Nephron (organoid): ENCODE measurements around the gene PHTF2.

Source experiments
- H3K27ac Mint-ChIP-seq, 3 experiments: 2 replicates each; pipeline ENCODE4 v1.8.0; 2020; ENCODE audit warnings: mixed read lengths in 3 of 3, mild to moderate bottlenecking in 2 of 3, moderate library complexity in 1 of 3
- H3K27me3 Mint-ChIP-seq: 2 replicates; pipeline ENCODE4 v1.8.0; 2021; ENCODE audit warnings: low read depth, mild to moderate bottlenecking, moderate library complexity, mixed read lengths
- H3K36me3 Mint-ChIP-seq: 2 replicates; pipeline ENCODE4 v1.8.0; 2020; ENCODE audit warnings: low read depth, mixed read lengths
- H3K4me1 Mint-ChIP-seq: 2 replicates; pipeline ENCODE4 v1.8.0; 2020; ENCODE audit warnings: mixed read lengths
- H3K4me3 Mint-ChIP-seq, 3 experiments: 2 replicates each; pipeline ENCODE4 v1.8.0; 2020; ENCODE audit warnings: mild to moderate bottlenecking in 3 of 3, mixed read lengths in 3 of 3, moderate library complexity in 2 of 3
- H3K9me3 Mint-ChIP-seq: 2 replicates; pipeline ENCODE4 v1.8.0; 2020; ENCODE audit warnings: mixed read lengths
- CTCF ChIP-seq, 3 experiments: fragments of 200-600 bp; sonication (generic); IDR thresholded peaks; one replicate each; pipeline ENCODE4 v1.5.0; 2021; ENCODE audit warnings: antibody characterized with exemption in 3 of 3; ENCODE audit not compliant: unreplicated experiment in 3 of 3

Gene PHTF2

GRCh38 chr7:77786018-77786417, 12.6 kb upstream of the PHTF2 start:
- peaks cover 5% of the 10 kb centered on the region for H3K9me3 Mint-ChIP-seq
- no peak overlapping the region for H3K27ac Mint-ChIP-seq
- no peaks in the 10 kb centered on the region for H3K4me1 Mint-ChIP-seq
- no peak for TF ChIP-seq CTCF (IDR thresholded peaks at IDR 0.05; ENCODE audit: unreplicated experiment in 3 of 3)
- no peak overlapping the region for H3K4me3 Mint-ChIP-seq
- no peaks in the 10 kb centered on the region for H3K27me3 Mint-ChIP-seq
- peaks cover 54% of the 10 kb centered on the region for H3K36me3 Mint-ChIP-seq

GRCh38 chr7:77786741-77787140, 11.8 kb upstream of the PHTF2 start:
- no peak for TF ChIP-seq CTCF (IDR thresholded peaks at IDR 0.05; ENCODE audit: unreplicated experiment in 3 of 3)
- Mint-ChIP-seq H3K9me3 (peaks cover 5% of the 10 kb centered on the region), H3K4me3 (no peak overlapping the region), H3K4me1 (no peaks in the 10 kb centered on the region), H3K27me3 (no peaks in the 10 kb centered on the region), H3K36me3 (peaks cover 52% of the 10 kb centered on the region), H3K27ac (no peak overlapping the region)

GRCh38 chr7:77788327-77788902, 10.2 kb upstream of the PHTF2 start:
- H3K27ac Mint-ChIP-seq = no peak overlapping the region
- no peaks in the 10 kb centered on the region for H3K27me3 Mint-ChIP-seq
- H3K9me3 Mint-ChIP-seq = peaks cover 5% of the 10 kb centered on the region
- TF ChIP-seq CTCF (IDR thresholded peaks at IDR 0.05; ENCODE audit: unreplicated experiment in 3 of 3) = no peak
- H3K36me3 Mint-ChIP-seq = peaks cover 40% of the 10 kb centered on the region
- no peak overlapping the region for H3K4me3 Mint-ChIP-seq
- no peaks in the 10 kb centered on the region for H3K4me1 Mint-ChIP-seq

GRCh38 chr7:77791336-77791735, 7.2 kb upstream of the PHTF2 start:
- Mint-ChIP-seq H3K27ac (no peak overlapping the region), H3K4me3 (no peak overlapping the region), H3K27me3 (no peaks in the 10 kb centered on the region), H3K9me3 (no peaks in the 10 kb centered on the region), H3K36me3 (peaks cover 28% of the 10 kb centered on the region), H3K4me1 (peaks cover 8% of the 10 kb centered on the region)
- no peak for TF ChIP-seq CTCF (IDR thresholded peaks at IDR 0.05; ENCODE audit: unreplicated experiment in 3 of 3)

GRCh38 chr7:77791956-77792355, 6.6 kb upstream of the PHTF2 start:
- no peaks in the 10 kb centered on the region for H3K9me3 Mint-ChIP-seq
- peaks cover 26% of the 10 kb centered on the region for H3K36me3 Mint-ChIP-seq
- H3K4me1 Mint-ChIP-seq = peaks cover 13% of the 10 kb centered on the region
- H3K27ac Mint-ChIP-seq = no peak overlapping the region
- H3K27me3 Mint-ChIP-seq = no peaks in the 10 kb centered on the region
- no peak overlapping the region for H3K4me3 Mint-ChIP-seq
- TF ChIP-seq CTCF (IDR thresholded peaks at IDR 0.05; ENCODE audit: unreplicated experiment in 3 of 3) = no peak

- Mint-ChIP-seq H3K36me3 (peaks cover 17% of the 10 kb centered on the region), H3K27me3 (no peaks in the 10 kb centered on the region)
- no peak for TF ChIP-seq CTCF (IDR thresholded peaks at IDR 0.05; ENCODE audit: unreplicated experiment in 3 of 3)
These were observed 4.6 kb upstream of the PHTF2 start for GRCh38 chr7:77794000-77794399.

More at GRCh38 chr7:77794000-77794399, 4.6 kb upstream of the PHTF2 start:
- Mint-ChIP-seq H3K4me1 (peaks cover 27% of the 10 kb centered on the region), H3K4me3 (peak overlapping the region in 1 of 3 experiments; percentile 31), H3K27ac (no peak overlapping the region), H3K9me3 (no peaks in the 10 kb centered on the region)
